Measurements from ENCODE around the gene SYNE2. TPM values are rescaled to one million over a fixed set of nuclear protein-coding genes. Genes with fewer than 3 reads are reported as not detected.

Gene SYNE2
- total and polyA plus RNA-seq, 4 donors, result 14.7 to 197 (median 99.1) TPM

- intact Hi-C loops (cut with DNase I), result no loop called here
- ATAC-seq (ENCODE audit: low FRiP score), result no peak
- H3K27me3 ChIP-seq (ENCODE audit: control insufficient read depth in 1 of 2, insufficient read depth in 2 of 2, low read length in 1 of 2), result no peaks in the 10 kb centered on the region
- WGBS, 2 donors, result 73 to 82% methylated on average over 4 of the region's 4 CpGs
- no peak for DNase-seq
- no peak overlapping the region for H3K27ac ChIP-seq (ENCODE audit: low read depth in 1 of 2, low read length in 2 of 2)
- H3K4me3 ChIP-seq (ENCODE audit: low read length in 2 of 2), result no peak overlapping the region
- no peaks in the 10 kb centered on the region for H3K4me1 ChIP-seq (ENCODE audit: control insufficient read depth in 1 of 2, insufficient read depth in 2 of 2, low read length in 2 of 2)
- H3K9me3 ChIP-seq (ENCODE audit: control insufficient read depth, low read length), result no peaks in the 10 kb centered on the region
- H3K36me3 ChIP-seq (ENCODE audit: control insufficient read depth in 1 of 2, insufficient read depth in 2 of 2, low read length in 1 of 2), result peaks cover 5 to 19% of the 10 kb centered on the region in 2 donors
Measured at GRCh38 chr14:64217308-64217707, 364.5 kb downstream of the SYNE2 start.

GRCh38 chr14:64217834-64218233 is 365.0 kb downstream of the SYNE2 start:
- DNase-seq (no peak), ATAC-seq (ENCODE audit: low FRiP score) (no peak)
- intact Hi-C loops (cut with DNase I), result no loop called here
- Histone ChIP-seq H3K4me1 (ENCODE audit: control insufficient read depth in 1 of 2, insufficient read depth in 2 of 2, low read length in 2 of 2) (no peaks in the 10 kb centered on the region), H3K27me3 (ENCODE audit: control insufficient read depth in 1 of 2, insufficient read depth in 2 of 2, low read length in 1 of 2) (no peaks in the 10 kb centered on the region), H3K36me3 (ENCODE audit: control insufficient read depth in 1 of 2, insufficient read depth in 2 of 2, low read length in 1 of 2) (peaks cover 5 to 19% of the 10 kb centered on the region in 2 donors), H3K27ac (ENCODE audit: low read depth in 1 of 2, low read length in 2 of 2) (no peak overlapping the region), H3K4me3 (ENCODE audit: low read length in 2 of 2) (no peak overlapping the region), H3K9me3 (ENCODE audit: control insufficient read depth, low read length) (no peaks in the 10 kb centered on the region)
- WGBS, 2 donors, result 59 to 67% methylated on average over 7 of the region's 7 CpGs

GRCh38 chr14:64218344-64219240 is 365.8 kb downstream of the SYNE2 start:
- no peaks in the 10 kb centered on the region for H3K4me1 ChIP-seq (ENCODE audit: control insufficient read depth in 1 of 2, insufficient read depth in 2 of 2, low read length in 2 of 2)
- ATAC-seq (ENCODE audit: low FRiP score), result no peak
- no peak for DNase-seq
- H3K36me3 ChIP-seq (ENCODE audit: control insufficient read depth in 1 of 2, insufficient read depth in 2 of 2, low read length in 1 of 2), result peaks cover 5 to 19% of the 10 kb centered on the region in 2 donors
- H3K4me3 ChIP-seq (ENCODE audit: low read length in 2 of 2), result no peak overlapping the region
- H3K27ac ChIP-seq (ENCODE audit: low read depth in 1 of 2, low read length in 2 of 2), result no peak overlapping the region
- H3K27me3 ChIP-seq (ENCODE audit: control insufficient read depth in 1 of 2, insufficient read depth in 2 of 2, low read length in 1 of 2), result no peaks in the 10 kb centered on the region
- intact Hi-C loops (cut with DNase I), result no loop called here
- no peaks in the 10 kb centered on the region for H3K9me3 ChIP-seq (ENCODE audit: control insufficient read depth, low read length)
- WGBS, 2 donors, result 62 to 67% methylated on average over 15 of the region's 15 CpGs

- no peaks in the 10 kb centered on the region for H3K9me3 ChIP-seq (ENCODE audit: control insufficient read depth, low read length)
- intact Hi-C loops (cut with DNase I), result no loop called here
- ATAC-seq (ENCODE audit: low FRiP score), result no peak
- no peak overlapping the region for H3K27ac ChIP-seq (ENCODE audit: low read depth in 1 of 2, low read length in 2 of 2)
- no peaks in the 10 kb centered on the region for H3K4me1 ChIP-seq (ENCODE audit: control insufficient read depth in 1 of 2, insufficient read depth in 2 of 2, low read length in 2 of 2)
- peaks cover 5 to 25% of the 10 kb centered on the region in 2 donors for H3K36me3 ChIP-seq (ENCODE audit: control insufficient read depth in 1 of 2, insufficient read depth in 2 of 2, low read length in 1 of 2)
- WGBS, 2 donors, result 89 to 94% methylated on average over 4 of the region's 4 CpGs
- H3K4me3 ChIP-seq (ENCODE audit: low read length in 2 of 2), result no peak overlapping the region
- H3K27me3 ChIP-seq (ENCODE audit: control insufficient read depth in 1 of 2, insufficient read depth in 2 of 2, low read length in 1 of 2), result no peaks in the 10 kb centered on the region
- DNase-seq, result no peak
Measured at GRCh38 chr14:64220056-64220455, 367.3 kb downstream of the SYNE2 start.

GRCh38 chr14:64220466-64220865 is 367.7 kb downstream of the SYNE2 start:
- H3K9me3 ChIP-seq (ENCODE audit: control insufficient read depth, low read length), result no peaks in the 10 kb centered on the region
- no peak overlapping the region for H3K4me3 ChIP-seq (ENCODE audit: low read length in 2 of 2)
- DNase-seq (no peak), ATAC-seq (ENCODE audit: low FRiP score) (no peak)
- WGBS, 2 donors, result 69 to 72% methylated on average over 14 of the region's 14 CpGs
- H3K27me3 ChIP-seq (ENCODE audit: control insufficient read depth in 1 of 2, insufficient read depth in 2 of 2, low read length in 1 of 2), result no peaks in the 10 kb centered on the region
- intact Hi-C loops (cut with DNase I), result no loop called here
- no peaks in the 10 kb centered on the region for H3K4me1 ChIP-seq (ENCODE audit: control insufficient read depth in 1 of 2, insufficient read depth in 2 of 2, low read length in 2 of 2)
- peaks cover 5 to 25% of the 10 kb centered on the region in 2 donors for H3K36me3 ChIP-seq (ENCODE audit: control insufficient read depth in 1 of 2, insufficient read depth in 2 of 2, low read length in 1 of 2)
- H3K27ac ChIP-seq (ENCODE audit: low read depth in 1 of 2, low read length in 2 of 2), result no peak overlapping the region

- H3K4me1 ChIP-seq (ENCODE audit: control insufficient read depth in 1 of 2, insufficient read depth in 2 of 2, low read length in 2 of 2), result no peaks in the 10 kb centered on the region
- ATAC-seq (ENCODE audit: low FRiP score) (no peak), DNase-seq (no peak)
- no peaks in the 10 kb centered on the region for H3K27me3 ChIP-seq (ENCODE audit: control insufficient read depth in 1 of 2, insufficient read depth in 2 of 2, low read length in 1 of 2)
- no peak overlapping the region for H3K27ac ChIP-seq (ENCODE audit: low read depth in 1 of 2, low read length in 2 of 2)
- WGBS, 2 donors, result 87 to 90% methylated on average over 14 of the region's 14 CpGs
- H3K9me3 ChIP-seq (ENCODE audit: control insufficient read depth, low read length), result no peaks in the 10 kb centered on the region
- H3K4me3 ChIP-seq (ENCODE audit: low read length in 2 of 2), result no peak overlapping the region
- intact Hi-C loops (cut with DNase I), result no loop called here
- peaks cover 5 to 26% of the 10 kb centered on the region in 2 donors for H3K36me3 ChIP-seq (ENCODE audit: control insufficient read depth in 1 of 2, insufficient read depth in 2 of 2, low read length in 1 of 2)
Measured at GRCh38 chr14:64221391-64222003, 368.7 kb downstream of the SYNE2 start.

- no peaks in the 10 kb centered on the region for H3K4me1 ChIP-seq (ENCODE audit: control insufficient read depth in 1 of 2, insufficient read depth in 2 of 2, low read length in 2 of 2)
- 67 to 77% methylated on average over 10 of the region's 10 CpGs for WGBS, 2 donors
- no peaks in the 10 kb centered on the region for H3K9me3 ChIP-seq (ENCODE audit: control insufficient read depth, low read length)
- H3K4me3 ChIP-seq (ENCODE audit: low read length in 2 of 2), result no peak overlapping the region
- H3K36me3 ChIP-seq (ENCODE audit: control insufficient read depth in 1 of 2, insufficient read depth in 2 of 2, low read length in 1 of 2), result peaks cover 6 to 35% of the 10 kb centered on the region in 2 donors
- no peak overlapping the region for H3K27ac ChIP-seq (ENCODE audit: low read depth in 1 of 2, low read length in 2 of 2)
- DNase-seq, result no peak
- intact Hi-C loops (cut with DNase I), result no loop called here
- no peaks in the 10 kb centered on the region for H3K27me3 ChIP-seq (ENCODE audit: control insufficient read depth in 1 of 2, insufficient read depth in 2 of 2, low read length in 1 of 2)
- ATAC-seq (ENCODE audit: low FRiP score), result no peak
Measured at GRCh38 chr14:64225151-64225757, 372.4 kb downstream of the SYNE2 start.

GRCh38 chr14:64227856-64228255 is 375.1 kb downstream of the SYNE2 start:
- peaks cover 6 to 23% of the 10 kb centered on the region in 2 donors for H3K36me3 ChIP-seq (ENCODE audit: control insufficient read depth in 1 of 2, insufficient read depth in 2 of 2, low read length in 1 of 2)
- no peak for ATAC-seq (ENCODE audit: low FRiP score)

More at GRCh38 chr14:64227856-64228255, 375.1 kb downstream of the SYNE2 start:
- no peaks in the 10 kb centered on the region for H3K9me3 ChIP-seq (ENCODE audit: control insufficient read depth, low read length)
- H3K27me3 ChIP-seq (ENCODE audit: control insufficient read depth in 1 of 2, insufficient read depth in 2 of 2, low read length in 1 of 2), result no peaks in the 10 kb centered on the region
- intact Hi-C loops (cut with DNase I), result no loop called here
- H3K4me1 ChIP-seq (ENCODE audit: control insufficient read depth in 1 of 2, insufficient read depth in 2 of 2, low read length in 2 of 2), result no peaks in the 10 kb centered on the region
- DNase-seq, result no peak
- H3K4me3 ChIP-seq (ENCODE audit: low read length in 2 of 2), result no peak overlapping the region
- 85 to 87% methylated on average over 1 of the region's 1 CpG for WGBS, 2 donors
- H3K27ac ChIP-seq (ENCODE audit: low read depth in 1 of 2, low read length in 2 of 2), result no peak overlapping the region

Data from aorta (tissue), 5 donors.